MM.1S (cell line): ENCODE data around the gene ZNF625.

Experiments used
- DNase-seq: peaks from one replicate; pipeline ENCODE4 v3.0.0-alpha.2; 2015
- H2AFZ ChIP-seq: fragments of 300-600 bp; sonication (generic); 2 replicates; pipeline ENCODE4 v1.6.0; 2016; ENCODE audit warnings: antibody characterized with exemption, low read length
- H3F3A ChIP-seq: fragments of 300-600 bp; sonication (generic); 2 replicates; pipeline ENCODE4 v1.6.1; 2016; ENCODE audit warnings: mild to moderate bottlenecking, antibody characterized with exemption, low read length, moderate library complexity, mixed read lengths; ENCODE audit not compliant: insufficient read depth
- H3K27ac ChIP-seq: fragments of 300-600 bp; sonication (generic); 2 replicates; pipeline ENCODE4 v1.5.1; 2016; ENCODE audit warnings: mild to moderate bottlenecking, low read length
- H3K27me3 ChIP-seq: fragments of 300-600 bp; sonication (generic); replicated peaks from 2 replicates; pipeline ENCODE4 v1.6.0; 2016; ENCODE audit warnings: low read length; ENCODE audit not compliant: insufficient read depth
- H3K36me3 ChIP-seq: fragments of 300-600 bp; sonication (generic); replicated peaks from 2 replicates; pipeline ENCODE4 v1.6.1; 2016; ENCODE audit warnings: mild to moderate bottlenecking, low read length, mixed read lengths; ENCODE audit not compliant: insufficient read depth
- H3K4me1 ChIP-seq: fragments of 300-600 bp; sonication (generic); 2 replicates; pipeline ENCODE4 v1.6.1; 2016; ENCODE audit warnings: low read length, mixed read lengths
- H3K4me2 ChIP-seq: fragments of 300-600 bp; sonication (generic); 2 replicates; pipeline ENCODE4 v1.6.0; 2016; ENCODE audit warnings: low read depth, low read length
- H3K4me3 ChIP-seq: fragments of 300-600 bp; sonication (generic); 2 replicates; pipeline ENCODE4 v1.5.1; 2016; ENCODE audit warnings: low read length, mixed read lengths
- H3K79me2 ChIP-seq: fragments of 300-600 bp; sonication (generic); 2 replicates; pipeline ENCODE4 v1.6.1; 2016; ENCODE audit warnings: mixed run types, low read length, mixed read lengths
- H3K9ac ChIP-seq: fragments of 300-600 bp; sonication (generic); 2 replicates; pipeline ENCODE4 v1.6.1; 2016; ENCODE audit warnings: low read length, mixed read lengths
- H3K9me2 ChIP-seq: fragments of 300-600 bp; sonication (generic); replicated peaks from 2 replicates; pipeline ENCODE4 v1.6.1; 2016; ENCODE audit warnings: mild to moderate bottlenecking, low read length, mixed read lengths; ENCODE audit not compliant: insufficient read depth
- H3K9me3 ChIP-seq: fragments of 300-600 bp; sonication (generic); replicated peaks from 2 replicates; pipeline ENCODE4 v1.6.1; 2016; ENCODE audit warnings: mild to moderate bottlenecking, low read length, mixed read lengths; ENCODE audit not compliant: insufficient read depth
- H4K20me1 ChIP-seq: fragments of 300-600 bp; sonication (generic); 2 replicates; pipeline ENCODE4 v1.6.1; 2016; ENCODE audit warnings: mild to moderate bottlenecking, low read length, moderate library complexity, mixed read lengths; ENCODE audit not compliant: insufficient read depth
- CTCF ChIP-seq: fragments of 300-600 bp; sonication (generic); IDR thresholded peaks from 2 replicates; pipeline ENCODE4 v1.5.1; 2016; ENCODE audit warnings: antibody characterized with exemption, low read length, mixed read lengths
- EZH2 ChIP-seq: fragments of 300-600 bp; sonication (generic); optimal IDR thresholded peaks from 2 replicates; pipeline ENCODE3; 2017; ENCODE audit warnings: low read depth, mild to moderate bottlenecking, antibody characterized with exemption, low read length, mixed read lengths
- EZH2phosphoT487 ChIP-seq: fragments of 300-600 bp; sonication (generic); IDR thresholded peaks from 2 replicates; pipeline ENCODE4 v1.6.1; 2018; ENCODE audit warnings: antibody characterized with exemption, low read length

The ZNF625 gene

GRCh38 chr19:12095111-12095790 is 61.3 kb downstream of the ZNF625 start:
- no peaks in the 10 kb centered on the region for H3K79me2 ChIP-seq

More at GRCh38 chr19:12095111-12095790, 61.3 kb downstream of the ZNF625 start:
- TF ChIP-seq CTCF (no peak), EZH2 (no peak), EZH2phosphoT487 (no peak)
- H2AFZ ChIP-seq = no peak overlapping the region
- no peak overlapping the region for H3K4me3 ChIP-seq
- H3K27ac ChIP-seq = no peak overlapping the region
- no peaks in the 10 kb centered on the region for H4K20me1 ChIP-seq
- H3K9me3 ChIP-seq = no peaks in the 10 kb centered on the region
- H3F3A ChIP-seq = no peaks in the 10 kb centered on the region
- H3K9me2 ChIP-seq = no peaks in the 10 kb centered on the region
- H3K4me2 ChIP-seq = no peak overlapping the region
- no peaks in the 10 kb centered on the region for H3K27me3 ChIP-seq
- H3K36me3 ChIP-seq = no peaks in the 10 kb centered on the region
- DNase-seq = no peak
- no peak overlapping the region for H3K9ac ChIP-seq
- H3K4me1 ChIP-seq = no peaks in the 10 kb centered on the region
